Lung (tissue), 12 donors: ENCODE measurements around the gene SLC22A12. TPM values are rescaled to one million over a fixed set of nuclear protein-coding genes. Genes with fewer than 3 reads are reported as not detected.

Experiments used
- ATAC-seq: fragments of 200-7000 bp; cut with Tn5 transposase; one replicate; pipeline ENCODE4 v1.9.1; 2020; ENCODE audit warnings: moderate number of reproducible peaks; ENCODE audit not compliant: insufficient read depth, low FRiP score
- DNase-seq, 3 donors: peaks; one replicate each; pipeline ENCODE4 v3.0.0-alpha.2; 2013 to 2017
- H3K27ac ChIP-seq, 2 donors: one replicate each; pipeline ENCODE4 v1.5.1; 2013; ENCODE audit warnings: mild to moderate bottlenecking in 2 of 2, moderate library complexity in 2 of 2, control low read depth in 1 of 2, inconsistent platforms in 1 of 2, low read depth in 1 of 2, low read length in 1 of 2
- H3K27me3 ChIP-seq, 3 donors: one replicate each; pipeline ENCODE4 v1.5.1; 2013; ENCODE audit warnings: low read length in 2 of 3; ENCODE audit not compliant: control insufficient read depth in 3 of 3, insufficient read depth in 3 of 3
- H3K36me3 ChIP-seq, 4 donors: one replicate each; pipeline ENCODE4 v1.5.1; 2013; ENCODE audit warnings: low read length in 4 of 4, mild to moderate bottlenecking in 1 of 4, moderate library complexity in 1 of 4; ENCODE audit not compliant: control insufficient read depth in 4 of 4, insufficient read depth in 4 of 4
- H3K4me1 ChIP-seq, 5 donors: one replicate each; pipeline ENCODE4 v1.5.1; 2013; ENCODE audit warnings: low read length in 5 of 5, mild to moderate bottlenecking in 2 of 5, moderate library complexity in 1 of 5; ENCODE audit not compliant: control insufficient read depth in 5 of 5, insufficient read depth in 5 of 5
- H3K4me3 ChIP-seq: one replicate; pipeline ENCODE4 v1.5.1; 2013; ENCODE audit warnings: mild to moderate bottlenecking, control low read depth, moderate library complexity
- H3K9ac ChIP-seq, 2 donors: one replicate each; pipeline ENCODE4 v1.5.1; 2013; ENCODE audit warnings: low read length in 2 of 2, control low read depth in 1 of 2; ENCODE audit not compliant: insufficient read depth in 1 of 2
- H3K9me3 ChIP-seq, 4 donors: one replicate each; pipeline ENCODE4 v1.5.1; 2013; ENCODE audit warnings: low read length in 3 of 4, mild to moderate bottlenecking in 1 of 4, moderate library complexity in 1 of 4; ENCODE audit not compliant: control insufficient read depth in 4 of 4, insufficient read depth in 3 of 4
- WGBS, 2 donors: extraction: QIAGEN DNeasy Blood & Tissue Kit; methylation state at CpG; one replicate each; pipeline ENCODE4 v1.1.7; 2013; 5-methylcytosine and 5-hydroxymethylcytosine counted together
- polyA plus RNA-seq, 2 donors: library from polyadenylated mRNA; stranded (reverse); fragments of 200-250 nt; gene quantifications; one replicate each; pipeline ENCODE4 v1.2.1, GENCODE V29; 2013
- total RNA-seq, 2 donors: library from RNA; depleted of rRNA in 1 of 2; stranded (reverse); fragments of >200 nt in 1 of 2; gene quantifications; one replicate each; pipeline ENCODE4 v1.2.1, GENCODE V29; 2014 to 2021
- TF ChIP-seq, protein P1 (sequence below): IDR thresholded peaks from 2 replicates; pipeline ENCODE4 v1.5.1; 2012; ENCODE audit warnings: mild to moderate bottlenecking; ENCODE audit errors: control extremely low read depth, extremely low read depth
- donor health status: control.
- donor health status: control.
- donor health status: Bipolar disorder and iron deficiency.
- donor health status: healthy.
- donor health status: DM: yes; HTN: yes; CAD: no.

SLC22A12 gene
- total and polyA plus RNA-seq, 4 donors, result not detected

GRCh38 chr11:64556721-64557250, 34.2 kb upstream of the SLC22A12 start:
- ATAC-seq (no peak), DNase-seq (no peak)
- TF ChIP-seq, protein P1, sequence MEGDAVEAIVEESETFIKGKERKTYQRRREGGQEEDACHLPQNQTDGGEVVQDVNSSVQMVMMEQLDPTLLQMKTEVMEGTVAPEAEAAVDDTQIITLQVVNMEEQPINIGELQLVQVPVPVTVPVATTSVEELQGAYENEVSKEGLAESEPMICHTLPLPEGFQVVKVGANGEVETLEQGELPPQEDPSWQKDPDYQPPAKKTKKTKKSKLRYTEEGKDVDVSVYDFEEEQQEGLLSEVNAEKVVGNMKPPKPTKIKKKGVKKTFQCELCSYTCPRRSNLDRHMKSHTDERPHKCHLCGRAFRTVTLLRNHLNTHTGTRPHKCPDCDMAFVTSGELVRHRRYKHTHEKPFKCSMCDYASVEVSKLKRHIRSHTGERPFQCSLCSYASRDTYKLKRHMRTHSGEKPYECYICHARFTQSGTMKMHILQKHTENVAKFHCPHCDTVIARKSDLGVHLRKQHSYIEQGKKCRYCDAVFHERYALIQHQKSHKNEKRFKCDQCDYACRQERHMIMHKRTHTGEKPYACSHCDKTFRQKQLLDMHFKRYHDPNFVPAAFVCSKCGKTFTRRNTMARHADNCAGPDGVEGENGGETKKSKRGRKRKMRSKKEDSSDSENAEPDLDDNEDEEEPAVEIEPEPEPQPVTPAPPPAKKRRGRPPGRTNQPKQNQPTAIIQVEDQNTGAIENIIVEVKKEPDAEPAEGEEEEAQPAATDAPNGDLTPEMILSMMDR, result no peak
- H3K27ac ChIP-seq, result no peak overlapping the region
- no peaks in the 10 kb centered on the region for H3K9me3 ChIP-seq
- H3K9ac ChIP-seq, result no peak overlapping the region
- no peak overlapping the region for H3K4me3 ChIP-seq
- peaks cover 0 to 29% (median 15%) of the 10 kb centered on the region in 5 donors for H3K4me1 ChIP-seq
- 92 to 97% methylated on average over 12 of the region's 12 CpGs for WGBS, 2 donors
- H3K27me3 ChIP-seq, result no peaks in the 10 kb centered on the region
- no peaks in the 10 kb centered on the region for H3K36me3 ChIP-seq

DNA sequence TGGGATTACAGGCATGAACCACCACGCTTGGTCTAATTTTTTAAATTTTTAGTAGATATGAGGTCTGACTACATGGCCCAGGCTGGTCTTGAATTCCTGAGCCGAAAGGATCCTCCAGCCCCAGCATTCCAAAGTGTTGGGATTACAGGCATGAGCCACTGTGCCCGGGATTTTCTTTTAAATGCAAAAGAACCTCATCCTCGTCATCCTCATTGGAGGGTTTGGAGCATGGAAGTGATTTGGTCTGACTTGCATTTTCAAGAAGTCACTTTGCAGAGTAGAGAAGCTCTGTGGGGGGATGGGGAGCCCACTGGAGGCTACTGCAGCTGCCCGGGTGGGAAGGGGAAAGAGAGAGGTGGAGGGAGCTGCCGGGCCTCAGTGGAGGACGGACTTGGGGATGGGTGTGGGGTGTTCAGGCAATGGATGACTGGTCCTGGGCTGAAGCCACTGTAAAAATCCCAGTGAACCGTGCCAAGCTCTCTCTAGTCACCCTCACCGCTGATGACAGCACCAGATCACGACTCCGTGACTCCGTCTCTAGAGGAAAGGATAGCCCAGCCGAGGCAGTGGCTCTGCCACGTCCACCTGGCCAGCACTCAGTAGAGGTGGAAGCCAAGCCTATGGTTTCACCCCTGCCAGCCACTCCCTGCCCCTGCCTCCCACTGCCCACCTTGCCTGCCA, 32.8 kb upstream of the SLC22A12 start:
- H3K27me3 ChIP-seq, result no peaks in the 10 kb centered on the region
- peak in 1 of 3 donors; percentile 31 for DNase-seq
- H3K4me1 ChIP-seq, result peaks cover 0 to 28% (median 15%) of the 10 kb centered on the region in 5 donors
- TF ChIP-seq, protein P1, result no peak
- H3K9me3 ChIP-seq, result no peaks in the 10 kb centered on the region
- WGBS, 2 donors, result 82 to 88% methylated on average over 14 of the region's 14 CpGs
- no peak overlapping the region for H3K9ac ChIP-seq
- H3K36me3 ChIP-seq, result no peaks in the 10 kb centered on the region
- no peak overlapping the region for H3K27ac ChIP-seq
- no peak for ATAC-seq
- no peak overlapping the region for H3K4me3 ChIP-seq

DNA sequence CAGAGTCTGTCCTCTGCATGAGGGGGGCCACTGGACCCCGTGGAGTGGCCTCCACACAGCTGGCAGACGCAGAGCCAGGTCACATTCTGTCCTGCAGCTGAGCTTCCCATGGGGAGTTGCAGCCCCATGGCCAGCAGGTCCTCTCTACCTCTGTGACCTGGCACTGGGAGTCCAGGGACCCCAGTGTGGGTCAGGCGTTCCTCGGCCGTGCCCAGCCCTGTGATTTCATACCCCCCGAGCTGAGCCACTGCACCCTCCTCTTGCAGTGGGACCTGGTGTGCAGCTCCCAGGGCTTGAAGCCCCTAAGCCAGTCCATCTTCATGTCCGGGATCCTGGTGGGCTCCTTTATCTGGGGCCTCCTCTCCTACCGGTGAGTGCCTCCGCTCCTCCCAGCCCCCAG, 32.2 kb upstream of the SLC22A12 start:
- H3K27me3 ChIP-seq, result no peaks in the 10 kb centered on the region
- TF ChIP-seq, protein P1, result no peak
- H3K4me3 ChIP-seq, result no peak overlapping the region
- no peaks in the 10 kb centered on the region for H3K9me3 ChIP-seq
- no peak overlapping the region for H3K9ac ChIP-seq
- H3K4me1 ChIP-seq, result peaks cover 0 to 22% (median 11%) of the 10 kb centered on the region in 5 donors
- ATAC-seq (no peak), DNase-seq (no peak)
- H3K36me3 ChIP-seq, result no peaks in the 10 kb centered on the region
- WGBS, 2 donors, result 87 to 96% methylated on average over 9 of the region's 9 CpGs
- H3K27ac ChIP-seq, result no peak overlapping the region
